HG03521 (cell line): ENCODE data around the gene NUP42.

ENCODE experiments used
- ATAC-seq: cut with Tn5 transposase; IDR thresholded peaks from one replicate; pipeline ENCODE4 v1.9.1; 2021; ENCODE audit warnings: mild to moderate bottlenecking, moderate library complexity; ENCODE audit not compliant: unreplicated experiment

The NUP42 gene

DNA sequence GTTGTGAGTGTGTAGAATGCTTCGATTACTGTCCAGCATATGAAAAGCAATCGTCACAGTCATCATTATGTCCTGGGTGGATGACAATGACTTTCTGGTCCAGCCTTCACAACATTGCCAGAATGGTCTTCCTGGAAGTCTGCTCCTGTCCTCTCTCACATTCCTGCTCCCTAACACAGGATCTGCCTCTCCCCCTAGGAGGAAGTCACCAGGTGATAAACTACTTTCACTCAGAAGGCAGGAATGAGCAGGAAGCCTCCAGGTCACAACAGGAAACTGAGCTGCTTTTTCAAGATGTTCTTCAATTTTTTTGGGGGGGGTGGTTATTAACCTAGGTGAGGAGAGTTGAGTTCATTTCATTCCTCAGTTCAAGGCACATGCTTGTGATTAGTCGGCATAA lies 51.1 kb downstream of the NUP42 start:
- no peak for ATAC-seq

DNA sequence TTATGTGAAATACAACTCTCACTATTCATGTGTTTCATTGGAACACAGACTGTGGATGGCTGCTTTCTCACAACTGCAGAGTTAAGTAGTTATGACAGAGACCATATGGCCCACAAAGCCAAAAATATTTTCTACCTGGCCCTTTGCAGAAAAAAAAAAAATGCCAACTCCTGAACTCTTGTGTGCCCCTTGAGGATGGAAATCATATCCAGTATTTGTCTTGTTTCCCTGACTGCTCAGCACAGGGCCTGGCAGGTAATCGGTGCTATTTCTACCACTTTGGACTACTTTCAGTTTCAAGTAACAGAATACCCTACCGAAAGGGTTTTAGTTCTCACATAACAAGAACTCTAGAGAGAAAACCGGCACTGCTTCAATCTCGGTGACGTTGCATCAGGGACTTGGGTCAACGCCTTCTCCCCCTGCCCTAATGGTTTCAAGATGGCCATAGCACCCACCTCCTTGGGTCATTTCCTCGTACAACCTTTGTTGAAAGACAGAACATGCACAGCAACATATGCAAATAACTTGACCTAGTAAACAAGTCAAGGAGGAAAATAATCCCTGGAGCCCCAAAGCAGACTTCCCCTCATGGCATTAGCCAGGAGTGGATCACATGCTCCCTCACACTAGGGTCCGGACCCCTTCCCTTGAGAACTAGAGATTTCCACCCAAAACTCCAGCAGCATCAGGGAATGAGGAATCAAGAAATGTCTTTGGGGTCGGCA lies 52.9 kb downstream of the NUP42 start:
- peak; percentile 75 for ATAC-seq

DNA sequence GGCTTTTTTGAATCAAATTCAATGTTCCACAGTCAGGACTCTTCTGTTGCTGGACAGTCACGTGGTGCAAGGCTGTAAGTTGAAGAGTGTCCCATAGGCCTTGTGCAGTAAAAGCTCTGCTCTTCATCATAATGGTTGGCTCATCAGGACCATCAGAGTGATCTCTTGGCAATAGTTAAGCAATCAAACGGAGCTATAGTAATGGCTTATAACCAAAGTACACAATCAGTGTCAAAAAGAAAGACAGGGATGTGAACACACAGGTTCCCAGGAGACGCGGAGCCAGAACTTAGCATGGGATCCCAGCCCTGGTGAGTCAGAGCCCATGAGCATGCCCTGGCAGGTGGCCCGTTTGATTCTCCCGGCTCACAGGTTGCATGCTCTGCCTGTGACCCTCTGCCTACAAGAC lies 54.0 kb downstream of the NUP42 start:
- no peak for ATAC-seq

DNA sequence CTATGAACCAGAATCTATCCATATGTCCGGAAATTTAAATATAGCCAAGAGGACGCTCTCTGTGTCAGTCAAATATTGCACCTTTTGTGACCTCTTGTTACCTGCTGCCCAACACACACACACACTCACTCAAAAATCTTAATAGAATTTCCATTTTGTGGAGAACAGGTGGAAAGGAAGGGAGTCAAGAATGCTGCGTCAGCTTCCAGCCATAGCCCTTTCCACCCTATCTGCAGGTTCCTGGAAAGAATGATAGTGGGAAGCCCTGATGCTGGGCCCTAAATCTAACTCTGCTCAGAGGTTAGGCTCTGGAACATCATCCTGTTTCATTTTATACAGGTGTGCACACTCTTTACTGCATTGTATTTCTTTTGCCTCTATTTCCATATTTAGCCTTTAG lies 55.2 kb downstream of the NUP42 start:
- no peak for ATAC-seq

DNA sequence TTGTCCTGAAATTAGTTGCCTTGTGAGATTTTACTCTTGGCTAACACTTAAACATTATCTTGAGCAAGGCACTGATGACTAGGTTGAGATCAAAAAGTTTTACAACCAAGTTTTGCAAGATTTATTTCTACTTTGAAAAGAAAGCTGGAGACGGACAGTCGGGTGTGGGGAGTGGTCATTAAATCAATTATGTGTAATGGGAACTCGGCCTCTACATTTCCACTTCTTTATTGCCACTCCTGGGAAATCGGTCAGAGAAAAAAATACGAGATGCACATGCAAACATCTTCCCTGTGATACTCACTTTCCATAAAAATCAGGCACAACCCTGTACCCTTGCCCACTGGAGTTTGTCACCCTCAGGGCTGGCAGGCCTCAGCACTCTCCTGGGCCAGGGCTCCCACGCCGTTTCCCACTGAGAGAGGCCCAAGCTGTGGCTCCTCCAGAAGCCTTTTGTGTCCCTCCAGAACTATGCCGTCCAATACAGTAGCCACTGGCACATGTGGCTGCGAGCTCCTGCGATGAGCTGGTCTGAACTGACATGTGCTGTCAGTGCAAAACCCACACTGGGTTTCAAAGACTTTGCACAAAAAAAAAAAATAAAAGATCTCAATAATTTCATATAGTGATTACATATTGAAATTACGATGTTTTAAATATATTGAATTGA lies 57.3 kb downstream of the NUP42 start:
- ATAC-seq = no peak

DNA sequence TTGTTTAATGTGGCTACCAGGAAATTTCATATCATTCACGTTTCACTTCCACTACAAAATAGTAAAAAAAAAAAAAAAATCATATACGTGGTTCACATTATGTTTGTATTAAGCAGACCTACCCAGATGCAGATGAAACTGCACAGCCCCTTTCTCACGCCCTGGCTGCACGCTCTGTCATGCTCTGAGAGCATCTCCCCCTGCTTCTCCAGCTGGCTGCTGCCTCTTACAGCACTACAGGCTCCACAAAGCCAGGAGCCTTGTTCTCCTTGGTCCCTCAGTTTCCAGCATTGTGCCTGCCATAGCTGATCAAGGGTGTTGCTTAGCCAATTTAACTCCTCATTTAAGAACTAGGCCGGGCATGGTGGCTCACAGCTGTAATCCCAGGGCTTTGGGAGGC lies 57.9 kb downstream of the NUP42 start:
- ATAC-seq = no peak

DNA sequence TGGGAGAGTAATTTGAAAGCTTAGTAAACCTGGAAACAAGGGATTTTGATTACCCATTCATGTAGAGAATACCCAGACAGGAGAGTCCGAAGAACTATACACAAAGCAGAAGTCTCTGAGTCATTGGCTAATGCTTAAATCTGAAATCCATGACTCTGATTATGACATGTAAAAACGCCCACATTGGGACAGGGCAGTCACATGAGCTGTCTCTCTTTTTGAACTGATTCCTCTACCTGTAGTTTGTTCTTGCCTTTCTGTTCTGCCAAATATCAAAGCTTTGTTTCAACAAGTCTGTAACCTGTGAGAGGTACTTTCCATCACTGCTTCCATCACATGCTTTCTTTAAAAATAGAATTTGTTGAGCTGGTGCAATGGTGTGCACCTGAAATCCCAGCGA lies 60.5 kb downstream of the NUP42 start:
- ATAC-seq = no peak

DNA sequence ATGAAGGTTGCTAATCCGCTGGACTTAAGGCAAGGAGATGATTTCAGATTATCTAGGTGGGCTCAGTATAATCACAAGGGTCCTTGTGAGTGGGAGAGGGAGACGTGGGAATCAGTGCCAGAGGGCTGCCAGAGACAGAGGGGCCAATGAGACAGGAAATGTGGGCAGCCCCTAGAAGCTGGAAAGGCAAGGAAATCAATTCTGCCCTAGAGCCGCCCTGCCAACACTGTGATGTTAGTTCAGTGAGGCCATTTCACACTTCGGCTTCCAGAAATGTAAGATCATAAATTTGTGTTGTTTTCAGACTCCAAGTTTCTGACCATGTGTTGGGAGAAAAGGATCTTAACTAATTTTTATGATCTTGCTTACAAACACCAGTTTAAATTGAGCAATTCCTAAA lies 61.1 kb downstream of the NUP42 start:
- ATAC-seq = no peak

DNA sequence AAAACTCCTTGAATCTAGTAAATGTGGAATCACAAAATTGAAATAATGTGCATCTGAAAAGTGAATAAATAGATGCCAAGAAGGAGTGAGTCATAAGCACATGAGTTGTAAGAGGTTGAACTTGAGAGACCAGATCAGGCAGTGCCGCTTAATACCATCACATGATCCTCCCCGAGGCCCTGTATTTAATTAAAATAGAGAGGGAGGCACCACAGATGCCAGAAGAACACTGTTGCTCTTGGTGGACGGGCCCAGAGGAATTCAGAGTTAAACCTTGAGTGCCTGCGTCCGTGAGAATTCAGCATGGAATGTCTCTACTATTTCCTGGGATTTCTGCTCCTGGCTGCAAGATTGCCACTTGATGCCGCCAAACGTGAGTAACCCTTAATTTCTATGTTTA lies 64.7 kb downstream of the NUP42 start, which contains the start of gene GPNMB:
Gene GPNMB (plus strand): TSS at position 221 of the 400 bp plus-strand sequence. CDS start 83 bp downstream, at position 304.
- ATAC-seq = no peak

DNA sequence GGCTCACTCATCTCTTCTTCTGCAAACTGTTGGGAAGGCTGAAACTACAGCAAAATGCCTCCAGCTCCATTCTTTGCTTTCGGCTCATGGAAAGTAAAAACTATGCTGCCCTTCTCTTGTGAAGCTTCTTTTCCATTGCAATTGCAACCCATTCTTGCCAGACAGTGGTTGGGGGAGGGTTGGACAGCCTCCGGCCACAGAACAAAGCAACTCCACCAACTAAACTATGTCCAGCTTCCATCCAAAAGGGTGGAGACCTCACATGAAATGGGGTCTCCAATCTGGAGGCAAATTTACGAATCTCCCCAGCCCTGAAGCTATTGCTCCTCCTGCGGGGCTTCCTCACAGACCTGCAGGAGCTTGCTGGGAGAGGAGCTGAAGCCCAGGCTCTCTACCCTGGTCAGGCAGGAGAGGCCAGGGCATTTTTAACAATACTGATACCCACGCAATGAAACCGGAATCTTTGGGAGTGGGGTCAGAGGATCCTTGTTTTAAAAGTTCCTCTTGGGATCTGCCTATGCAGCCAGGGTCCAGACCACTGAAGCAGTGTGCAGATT lies 65.3 kb downstream of the NUP42 start:
- no peak for ATAC-seq

DNA sequence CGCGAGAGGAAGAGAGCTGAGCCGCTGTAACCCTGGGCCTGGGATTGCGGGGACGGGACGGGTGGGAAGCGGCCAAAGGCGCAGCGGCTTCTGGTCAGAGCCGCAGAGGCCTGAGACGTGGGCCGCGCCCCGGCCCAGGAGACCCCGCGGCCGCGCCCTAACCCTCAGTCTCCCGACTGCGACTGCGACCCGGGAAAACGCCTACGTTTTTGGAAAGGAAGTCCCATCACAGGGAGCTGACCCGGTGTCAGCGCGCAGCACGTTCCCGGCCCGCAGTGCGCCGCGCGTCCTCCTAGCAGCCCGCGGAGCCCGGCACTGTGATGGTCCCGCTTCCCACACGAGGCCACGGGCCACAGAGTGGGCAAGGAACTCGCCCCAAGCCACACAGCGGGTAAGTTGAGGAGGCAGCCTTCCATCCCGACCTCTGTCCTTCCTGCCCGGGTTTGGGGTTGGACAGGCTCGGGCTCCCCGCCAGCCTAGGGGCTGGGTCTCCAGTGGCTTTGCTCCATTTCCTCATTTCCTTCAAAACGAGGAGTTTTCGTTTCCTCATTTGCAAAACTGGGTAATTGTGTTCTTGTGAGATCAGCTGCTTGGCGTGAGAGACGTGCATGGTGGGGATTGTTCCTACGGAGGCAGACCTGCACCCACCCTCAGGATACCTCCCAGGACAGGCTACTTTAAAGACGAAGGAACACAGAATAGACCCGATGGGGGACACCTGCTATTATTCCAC lies 65.9 kb downstream of the NUP42 start:
- ATAC-seq = no peak

DNA sequence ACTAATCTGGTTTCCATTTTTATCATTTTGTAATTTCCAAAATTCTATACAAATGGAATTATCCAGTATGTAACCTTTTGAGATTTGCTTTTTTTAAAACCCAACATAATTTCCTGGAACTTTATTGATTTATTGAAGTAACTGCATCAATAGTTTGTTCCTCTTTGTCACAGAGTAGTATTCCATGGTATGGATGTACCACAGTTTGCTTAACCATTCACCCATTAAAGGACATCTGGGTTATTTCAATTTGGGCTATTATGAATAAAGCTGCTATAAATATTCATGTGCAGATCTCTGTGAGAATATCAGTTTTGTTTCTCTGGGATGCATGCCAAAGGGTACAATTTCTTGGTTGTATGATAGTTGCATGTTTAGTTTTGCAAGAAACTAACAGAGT lies 67.6 kb downstream of the NUP42 start:
- ATAC-seq = no peak
